GM18870 (cell line): ENCODE measurements around the gene CDCA5.
A peak's percentile ranks its signal among the peaks of the same experiment; 100 is the strongest.

ENCODE experiments used
- ATAC-seq: cut with Tn5 transposase; IDR thresholded peaks from one replicate; pipeline ENCODE4 v1.9.1; 2021; ENCODE audit warnings: moderate library complexity; ENCODE audit not compliant: unreplicated experiment

CDCA5 gene

DNA sequence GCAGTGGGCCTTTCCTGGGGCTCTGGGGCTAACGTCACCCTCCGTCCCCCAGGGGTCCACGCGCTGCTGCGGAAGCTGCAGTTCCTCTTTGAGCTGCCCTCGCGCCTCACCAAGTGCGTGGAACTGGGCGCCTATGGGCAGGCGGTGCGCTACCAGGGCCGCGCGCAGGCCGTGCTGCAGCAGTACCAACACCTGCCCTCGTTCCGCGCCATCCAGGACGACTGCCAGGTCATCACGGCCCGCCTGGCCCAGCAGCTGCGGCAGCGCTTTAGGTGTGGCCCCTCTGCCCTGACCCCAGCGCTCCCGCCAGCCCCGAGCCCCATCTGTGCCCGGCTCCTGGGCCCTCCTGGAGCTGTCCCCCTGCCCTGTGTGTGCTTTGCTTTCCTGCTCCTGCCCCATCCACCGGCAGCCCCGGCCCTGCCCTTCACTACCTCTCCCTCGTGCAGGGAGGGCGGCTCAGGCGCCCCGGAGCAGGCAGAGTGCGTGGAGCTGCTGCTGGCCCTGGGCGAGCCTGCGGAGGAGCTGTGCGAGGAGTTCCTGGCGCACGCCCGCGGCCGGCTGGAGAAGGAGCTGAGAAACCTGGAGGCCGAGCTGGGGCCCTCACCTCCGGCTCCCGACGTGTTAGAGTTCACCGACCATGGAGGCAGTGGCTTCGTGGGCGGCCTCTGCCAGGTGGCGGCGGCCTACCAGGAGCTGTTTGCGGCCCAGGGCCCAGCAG is 24.1 kb upstream of the CDCA5 start:
- no peak for ATAC-seq

DNA sequence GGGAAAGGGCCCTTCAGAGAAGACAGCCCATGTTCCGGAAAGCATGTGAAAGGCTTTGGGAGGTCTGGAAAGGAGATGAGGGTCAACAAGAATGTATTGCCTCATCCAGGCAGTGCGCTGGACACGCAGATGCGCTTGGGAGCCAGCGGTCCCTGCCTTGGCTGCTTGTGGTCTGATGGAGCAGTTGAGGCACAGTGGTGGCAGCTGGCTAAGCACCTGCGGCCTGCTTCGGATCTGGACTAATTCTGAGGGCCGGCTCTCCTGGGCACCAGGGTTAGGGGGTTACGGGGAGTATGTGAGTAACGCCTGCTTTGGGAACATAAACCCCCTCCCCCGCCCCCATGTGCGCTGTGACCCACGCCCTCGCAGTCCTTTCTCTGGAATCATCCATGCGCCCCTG is 23.2 kb upstream of the CDCA5 start:
- no peak for ATAC-seq

DNA sequence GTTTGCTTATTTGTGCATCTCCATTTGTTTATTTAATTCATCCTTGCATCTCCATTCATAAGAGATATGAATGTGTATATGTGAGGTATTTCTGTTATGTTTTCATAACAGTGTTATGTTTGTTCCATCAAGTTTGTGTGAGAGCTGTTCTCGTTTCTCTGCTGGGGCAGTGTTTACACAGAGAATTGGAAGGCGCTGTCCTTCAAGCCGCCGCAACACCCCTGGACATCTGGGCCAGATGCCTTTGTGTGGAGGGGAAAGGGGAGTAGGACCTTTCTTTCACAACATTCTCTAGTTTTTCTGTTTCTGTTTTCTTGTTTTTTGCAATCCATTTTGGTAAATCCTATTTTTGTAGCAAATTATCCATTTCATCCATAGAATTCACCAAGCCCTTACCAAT is 20.8 kb upstream of the CDCA5 start:
- no peak for ATAC-seq

DNA sequence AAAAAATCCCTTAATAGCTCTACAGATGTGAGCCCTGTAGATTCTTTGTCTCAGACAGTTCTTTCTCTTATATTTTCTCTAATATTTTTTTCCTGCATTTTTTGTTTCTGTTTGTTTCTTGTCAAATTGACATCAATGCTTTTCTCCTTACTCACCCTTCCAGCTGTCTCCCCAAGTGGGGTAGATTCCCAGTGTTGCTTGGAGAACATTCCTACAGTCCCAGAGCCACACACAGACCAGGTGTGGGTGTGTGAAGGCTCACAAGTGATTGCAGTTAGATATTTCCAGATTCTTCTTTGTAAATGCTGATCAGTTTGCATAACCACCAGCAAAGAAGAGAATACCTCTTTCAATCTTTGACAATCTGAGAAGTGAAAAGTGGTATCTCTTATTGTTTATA is 19.6 kb upstream of the CDCA5 start:
- ATAC-seq: no peak

DNA sequence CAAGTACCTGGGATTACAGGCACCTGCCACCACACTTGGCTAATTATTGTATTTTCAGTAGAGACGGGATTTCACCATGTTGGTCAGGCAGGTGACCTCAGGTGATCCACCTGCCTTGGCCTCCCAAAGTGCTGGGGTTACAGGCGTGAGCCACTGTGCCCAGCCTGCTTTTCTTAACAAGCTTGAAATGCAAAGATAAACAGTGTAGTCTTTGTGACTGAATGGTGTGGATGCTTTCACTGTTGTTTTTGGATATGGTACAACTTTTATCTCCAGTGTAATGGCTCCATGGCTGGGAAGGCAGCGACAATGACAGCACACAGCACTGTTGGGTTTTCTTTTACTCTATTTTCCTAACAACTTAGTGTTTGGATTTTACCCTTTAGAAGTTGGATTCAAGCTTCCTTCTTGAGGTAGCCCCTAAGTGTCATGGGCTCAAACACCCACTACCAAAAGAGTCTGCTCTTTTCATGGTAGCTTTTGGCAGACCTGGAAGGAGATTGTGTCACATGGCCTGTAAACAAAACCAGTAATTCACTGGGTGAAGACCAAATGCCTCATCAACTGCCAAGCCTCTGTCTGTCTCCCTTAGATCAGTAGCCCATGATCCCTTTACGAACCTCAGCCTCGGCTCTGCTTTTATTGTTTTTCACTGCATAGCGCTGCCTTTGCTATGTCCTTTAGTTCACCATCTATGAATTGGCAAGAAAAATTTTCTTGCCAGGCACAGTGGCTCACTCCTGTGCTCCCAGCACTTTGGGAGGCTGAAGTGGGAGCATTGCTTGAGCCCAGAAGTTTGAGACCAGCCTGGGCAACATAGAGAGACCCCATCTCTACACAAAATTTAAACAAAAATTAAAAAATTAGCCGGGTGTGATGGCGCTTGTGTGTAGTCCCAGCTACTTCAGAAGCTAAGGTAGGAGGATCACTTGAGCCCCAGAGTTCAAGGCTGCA is 18.6 kb upstream of the CDCA5 start:
- no peak for ATAC-seq

DNA sequence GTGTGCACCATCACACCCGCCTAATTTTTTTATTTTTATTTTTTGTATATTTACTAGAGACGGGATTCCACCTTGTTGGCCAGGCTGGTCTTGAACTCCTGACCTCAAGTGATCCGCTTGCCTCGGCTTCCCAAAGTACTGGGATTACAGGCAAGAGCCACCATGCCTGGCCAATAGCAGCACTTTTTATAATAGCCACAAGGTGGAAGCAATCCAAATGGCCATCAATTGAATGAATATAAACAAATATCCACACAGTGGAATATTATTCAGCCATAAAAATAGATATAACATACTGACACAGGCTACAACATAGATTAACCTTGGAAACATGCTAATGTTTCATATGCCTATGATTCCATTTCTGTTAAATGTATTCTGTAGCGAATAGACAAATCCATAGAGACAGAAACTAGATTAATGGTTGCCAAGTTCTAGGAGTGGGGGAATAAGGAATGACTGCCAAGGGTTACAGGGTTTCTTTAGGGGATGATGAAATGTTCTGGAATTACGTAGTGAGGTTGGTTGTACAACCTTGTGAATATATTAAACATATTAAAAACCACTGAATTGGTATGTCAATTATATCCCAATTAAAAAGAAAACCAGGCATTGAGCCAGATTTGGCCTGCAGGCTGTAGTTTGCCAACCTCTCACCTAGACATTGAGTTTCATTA is 17.0 kb upstream of the CDCA5 start:
- no peak for ATAC-seq

DNA sequence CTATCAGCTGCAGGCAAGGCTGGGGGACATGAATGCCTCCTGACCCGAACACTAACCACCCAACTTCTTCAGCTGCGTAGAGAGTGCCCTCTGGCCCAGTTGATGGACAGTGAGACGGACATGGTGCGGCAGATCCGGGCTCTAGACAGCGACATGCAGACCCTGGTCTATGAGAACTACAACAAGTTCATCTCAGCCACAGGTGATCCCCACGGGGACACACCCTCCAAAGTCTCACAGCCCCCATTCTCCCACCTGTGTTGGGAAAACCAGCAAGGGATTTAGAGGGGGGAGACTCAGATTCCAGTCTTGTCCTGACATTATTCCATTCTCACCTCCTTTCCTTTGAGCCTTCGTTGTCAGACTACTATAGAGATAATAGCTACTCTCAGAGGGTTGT is 13.1 kb upstream of the CDCA5 start:
- no peak for ATAC-seq

DNA sequence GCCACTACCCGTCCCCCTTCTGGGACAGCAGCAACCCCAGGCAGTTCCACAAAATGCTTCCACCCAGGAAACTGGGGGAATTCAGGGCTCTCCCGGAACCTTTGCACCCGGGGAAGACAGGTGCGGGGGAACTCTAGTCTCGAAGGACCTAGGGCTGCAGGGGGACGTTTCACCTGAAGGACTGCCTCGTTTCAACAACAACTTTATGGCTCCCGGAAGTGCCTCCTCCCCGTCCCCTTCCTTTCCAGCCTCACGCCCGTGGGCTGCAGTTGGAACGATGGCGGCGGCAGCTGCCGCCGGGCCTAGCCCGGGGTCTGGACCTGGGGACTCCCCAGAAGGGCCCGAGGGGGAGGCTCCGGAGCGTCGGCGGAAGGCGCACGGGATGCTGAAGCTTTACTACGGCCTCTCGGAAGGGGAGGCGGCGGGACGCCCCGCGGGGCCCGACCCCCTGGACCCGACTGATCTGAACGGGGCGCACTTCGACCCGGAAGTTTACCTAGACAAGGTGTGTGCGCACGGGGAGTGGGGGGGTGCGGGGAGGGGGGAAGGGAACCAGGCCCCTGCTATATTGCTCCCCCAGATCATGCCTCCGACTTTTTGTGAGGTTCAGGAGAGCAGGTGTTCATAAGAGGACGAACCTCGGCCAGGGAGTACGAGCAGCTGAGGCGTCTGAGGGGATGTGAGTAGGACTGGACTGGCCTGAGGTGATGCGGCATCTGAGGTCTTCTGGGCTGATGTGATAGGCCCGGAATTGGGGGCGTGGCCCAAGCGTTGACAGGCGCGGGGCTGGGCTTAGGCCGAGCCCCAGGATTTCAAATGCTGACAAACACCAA is 12.3 kb upstream of the CDCA5 start, which contains the start of gene VPS51:
Gene VPS51, plus strand, starts transcription at position 241 of the 833 bp plus-strand sequence. Its CDS starts 37 bp downstream, at position 278.
- peak; percentile 56 for ATAC-seq

DNA sequence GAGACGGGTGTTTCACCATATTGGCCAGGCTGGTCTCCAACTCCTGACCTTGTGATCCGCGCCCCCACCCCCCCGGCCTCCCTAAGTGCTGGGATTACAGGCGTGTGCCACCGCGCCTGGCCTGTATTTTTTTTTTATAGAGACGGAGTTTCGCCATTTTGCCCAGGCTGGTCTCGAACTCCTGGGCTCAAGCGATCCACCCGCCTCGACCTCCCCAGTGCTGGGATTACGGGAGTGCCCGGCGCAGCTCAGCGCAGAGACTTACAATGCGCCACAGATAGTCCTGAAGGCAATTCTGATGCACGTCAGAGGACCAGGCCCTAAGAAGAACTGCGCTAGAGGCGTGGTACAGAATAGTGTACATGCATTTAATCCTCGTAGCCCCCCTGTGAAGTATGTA is 11.6 kb upstream of the CDCA5 start:
- ATAC-seq: no peak

DNA sequence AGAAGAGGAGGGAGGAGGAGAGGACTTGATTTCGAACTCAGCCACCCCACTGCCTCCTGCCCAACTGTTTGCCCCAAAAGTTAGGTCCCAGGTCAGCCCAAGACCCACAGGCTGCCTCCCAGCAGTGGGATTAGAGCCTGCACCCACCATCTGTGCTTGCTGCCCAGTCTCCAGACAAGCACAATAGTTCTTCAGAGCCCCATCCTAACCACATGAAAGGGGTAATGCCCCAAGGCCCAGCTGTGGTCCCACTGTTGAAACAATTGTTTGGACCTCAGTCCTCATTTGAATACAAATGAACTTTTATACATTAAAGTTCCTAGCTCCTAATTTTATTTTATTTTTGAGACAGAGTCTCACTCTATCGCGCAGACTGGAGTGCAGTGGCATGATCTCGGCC is 6.8 kb upstream of the CDCA5 start:
- no peak for ATAC-seq

DNA sequence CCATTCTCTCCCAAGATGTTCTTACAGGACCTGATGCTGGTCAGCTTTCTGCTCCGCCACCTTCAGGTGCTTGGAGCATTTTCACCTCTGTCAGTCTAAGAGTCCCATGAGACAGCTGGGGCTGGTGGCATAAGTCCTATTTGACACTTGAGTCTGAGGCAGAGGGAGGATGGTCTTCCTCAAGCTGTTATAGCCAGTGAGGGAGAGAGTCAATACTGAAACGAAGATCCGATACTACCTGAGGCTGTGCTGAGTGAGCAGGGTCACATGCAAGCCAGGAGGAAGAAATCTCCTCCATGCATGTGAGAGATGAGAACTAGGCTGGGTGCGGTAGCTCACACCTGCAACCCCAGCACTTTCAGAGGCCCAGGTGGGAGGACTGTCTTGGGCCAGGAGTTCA is 5.8 kb upstream of the CDCA5 start:
- ATAC-seq: no peak

DNA sequence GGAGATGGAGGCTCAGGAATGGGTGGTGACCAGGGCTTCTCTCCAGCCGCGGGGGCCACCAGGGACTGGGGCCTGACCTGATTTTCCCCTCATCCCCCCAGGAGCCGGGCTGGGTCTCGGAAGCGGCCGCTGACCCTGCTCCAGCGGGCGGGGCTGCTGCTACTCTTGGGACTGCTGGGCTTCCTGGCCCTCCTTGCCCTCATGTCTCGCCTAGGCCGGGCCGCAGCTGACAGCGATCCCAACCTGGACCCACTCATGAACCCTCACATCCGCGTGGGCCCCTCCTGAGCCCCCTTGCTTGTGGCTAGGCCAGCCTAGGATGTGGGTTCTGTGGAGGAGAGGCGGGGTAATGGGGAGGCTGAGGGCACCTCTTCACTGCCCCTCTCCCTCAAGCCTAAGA is 4.0 kb upstream of the CDCA5 start:
- ATAC-seq: no peak

DNA sequence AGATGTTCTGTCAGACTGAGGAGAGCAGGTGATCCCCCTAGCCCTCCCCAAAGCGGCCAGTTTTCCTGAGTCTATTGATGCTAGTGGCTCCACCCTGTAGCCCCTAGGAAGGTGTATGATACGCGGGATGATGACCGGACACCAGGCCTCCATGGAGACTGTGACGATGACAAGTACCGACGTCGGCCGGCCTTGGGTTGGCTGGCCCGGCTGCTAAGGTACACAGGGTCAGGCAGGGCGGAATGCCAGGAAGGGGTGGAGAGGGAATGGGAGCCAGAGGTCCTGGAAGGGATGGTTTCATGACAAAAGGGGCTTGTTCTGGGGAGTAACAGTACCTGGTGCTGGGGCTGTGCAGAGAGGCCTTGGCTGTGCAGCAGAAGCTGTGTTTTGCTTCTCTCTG is 3.4 kb upstream of the CDCA5 start:
- no peak for ATAC-seq

DNA sequence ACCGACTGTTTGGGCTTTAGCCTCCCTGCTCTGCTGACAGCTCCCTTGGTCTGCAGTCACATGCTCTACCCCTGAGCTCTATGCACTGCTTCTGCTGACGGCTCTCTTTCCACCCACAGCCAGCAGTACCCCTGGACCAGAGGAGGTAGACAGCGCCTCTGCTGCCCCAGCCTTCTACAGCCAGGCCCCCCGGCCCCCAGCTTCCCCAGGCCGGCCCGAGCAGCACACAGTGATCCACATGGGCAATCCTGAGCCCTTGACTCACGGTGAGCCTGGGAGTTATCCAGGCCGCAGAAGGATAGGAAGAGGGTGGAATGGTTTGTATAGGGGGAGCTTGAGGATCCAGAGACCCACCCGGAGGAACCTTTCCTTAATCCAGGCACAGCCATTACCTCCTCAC is 3.0 kb upstream of the CDCA5 start:
- no peak for ATAC-seq

DNA sequence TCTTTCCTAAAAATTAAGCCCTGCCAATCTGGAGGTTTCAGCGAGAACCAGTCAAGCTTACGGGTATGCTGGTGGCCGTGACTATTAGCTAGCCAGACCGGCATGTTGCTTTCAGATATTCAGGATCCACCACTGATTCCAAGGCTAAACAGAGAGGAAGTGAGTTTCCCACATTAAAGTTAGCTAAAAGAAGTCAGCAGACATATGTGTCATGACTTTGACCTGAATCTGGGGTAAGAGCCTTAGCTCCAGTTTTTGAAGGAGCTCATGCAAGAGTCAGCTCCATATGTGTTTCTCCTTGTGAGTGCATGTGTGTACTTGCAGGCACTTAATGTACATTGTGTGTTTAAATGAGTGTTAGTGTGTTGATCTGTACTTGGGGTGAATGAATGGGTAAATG is 1.6 kb upstream of the CDCA5 start:
- ATAC-seq: no peak

DNA sequence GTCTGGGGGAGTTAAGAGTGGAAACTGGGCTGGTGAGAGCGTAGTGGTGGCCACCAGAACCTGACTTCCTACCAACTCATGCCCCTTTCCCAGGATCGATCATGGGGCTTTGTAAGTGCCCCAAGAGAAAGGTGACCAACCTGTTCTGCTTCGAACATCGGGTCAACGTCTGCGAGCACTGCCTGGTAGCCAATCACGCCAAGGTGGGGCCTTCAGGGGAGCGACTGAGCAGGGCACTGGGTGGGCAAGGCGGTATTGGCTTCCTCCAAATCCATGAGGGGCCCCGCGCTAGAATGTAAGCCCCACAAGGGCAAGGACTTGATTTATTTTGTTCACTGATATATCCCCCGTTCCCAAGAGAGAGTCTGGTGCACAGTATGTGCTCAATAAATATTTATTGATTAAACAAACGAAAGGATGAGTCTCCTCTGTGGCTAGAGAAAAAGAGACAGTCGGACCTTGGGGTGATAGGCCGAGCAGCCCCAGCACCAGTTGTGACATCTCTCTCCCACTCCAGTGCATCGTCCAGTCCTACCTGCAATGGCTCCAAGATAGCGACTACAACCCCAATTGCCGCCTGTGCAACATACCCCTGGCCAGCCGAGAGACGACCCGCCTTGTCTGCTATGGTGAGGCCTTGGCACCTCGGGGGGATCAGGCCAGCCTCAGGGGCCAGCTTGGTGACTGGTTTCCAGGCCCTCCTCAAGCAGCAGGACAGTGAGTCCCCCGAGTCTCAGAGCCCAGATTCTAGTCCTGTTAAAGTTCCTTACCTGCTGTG is 947 bp upstream of the CDCA5 start:
- no peak for ATAC-seq

DNA sequence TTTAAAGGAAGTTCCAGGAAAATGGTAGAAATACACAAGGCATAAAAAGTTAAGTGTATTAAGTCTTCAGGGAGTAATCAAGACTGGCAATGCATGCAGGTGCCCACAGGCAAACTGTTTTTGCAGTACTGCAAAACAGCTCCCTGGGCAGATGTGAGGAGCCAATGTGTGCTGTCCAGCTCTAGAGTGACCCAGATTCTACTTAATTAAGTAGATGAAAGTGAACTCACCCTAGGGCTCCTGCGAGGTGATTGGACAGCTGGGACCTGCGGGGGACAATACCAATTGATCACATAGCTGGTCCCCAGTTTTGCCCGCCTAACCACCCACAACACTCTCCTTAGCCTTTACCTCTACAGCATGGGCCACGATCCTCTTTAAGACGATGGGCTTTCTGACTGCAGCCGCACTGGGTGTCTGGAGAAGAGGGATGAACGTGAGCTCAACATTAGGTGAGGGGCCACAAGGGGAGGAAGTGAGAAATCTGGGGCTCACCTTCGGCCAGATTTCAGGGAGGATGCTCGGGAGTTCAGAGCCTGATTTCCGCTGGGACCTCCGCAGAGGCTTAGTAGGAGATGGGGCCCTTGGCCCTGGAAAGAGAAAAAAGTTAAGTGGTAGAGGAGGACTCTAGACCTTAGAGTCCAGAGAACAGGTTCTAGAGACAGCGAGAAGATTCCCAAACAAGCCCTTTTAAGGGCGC is 556 bp downstream of the CDCA5 start:
- peak; percentile 15 for ATAC-seq

DNA sequence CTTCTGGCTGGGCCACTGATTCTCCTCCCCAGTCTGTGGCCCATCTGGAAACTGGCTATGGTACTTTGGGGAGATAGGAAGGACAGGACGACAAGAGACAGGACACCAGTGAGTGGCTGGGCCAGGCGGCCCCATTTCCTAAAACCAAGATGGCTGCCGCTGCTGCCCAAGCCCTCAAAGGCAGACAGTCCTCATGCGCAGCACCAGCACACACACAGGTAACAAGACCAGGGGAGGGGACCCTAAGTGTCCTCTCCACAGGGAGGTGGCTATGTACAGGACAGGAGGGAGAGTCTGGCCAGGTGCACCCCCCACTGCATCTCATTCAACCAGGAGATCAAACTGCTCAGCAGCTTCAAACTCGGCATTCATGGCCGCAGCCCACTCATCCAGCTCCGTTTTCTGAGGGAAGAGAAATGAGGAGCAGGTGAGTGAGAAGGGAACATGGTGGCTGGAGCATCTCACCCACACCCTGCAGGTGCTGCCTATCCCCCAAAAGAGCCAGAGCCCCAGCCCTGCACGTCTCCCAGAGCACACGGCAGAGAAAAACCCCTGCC is 5.0 kb downstream of the CDCA5 start:
- ATAC-seq: no peak

DNA sequence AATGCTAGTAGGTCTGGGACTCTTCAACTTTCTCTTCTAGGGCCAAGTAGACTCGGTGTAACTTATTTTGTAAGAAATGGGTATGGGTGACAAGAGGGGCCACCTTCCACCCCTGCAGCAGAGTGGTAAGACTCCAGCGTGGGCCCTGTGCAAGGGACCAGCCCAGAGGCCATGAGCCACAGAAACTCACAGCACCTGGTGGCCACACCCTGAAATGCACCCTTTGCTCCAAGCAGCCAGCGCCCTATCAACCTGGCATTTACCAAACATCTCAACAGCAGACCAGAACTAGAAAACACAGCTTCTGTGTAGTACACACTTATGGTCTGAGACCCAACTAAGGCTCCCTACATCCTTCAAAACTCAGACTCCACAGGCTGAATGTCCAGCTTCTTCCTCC is 5.7 kb downstream of the CDCA5 start:
- ATAC-seq: no peak
